HCT116 (cell line): ENCODE data around the gene MRPL11. TPM values are rescaled to one million over a fixed set of nuclear protein-coding genes. Genes with fewer than 3 reads are reported as not detected.

ENCODE experiments used
- ATAC-seq: fragments of 200-7000 bp; cut with Tn5 transposase; 2 replicates; pipeline ENCODE4 v1.9.1; 2020; ENCODE audit warnings: mild to moderate bottlenecking, moderate library complexity
- BruUV-seq: library from RNA; stranded (reverse); fragments of 400-500 nt; replicated peaks from 2 replicates; lab custom pipeline; 2021; lab: Mats Ljungman, UMichigan
- CTCF ChIA-PET: fragments of 300-600 bp; sonication (Branson Sonifier 250); formaldehyde crosslinking; loops from one replicate; lab custom pipeline; 2021; ENCODE audit warnings: antibody characterized with exemption; lab: Charles Lee
- POLR2A ChIA-PET: fragments of 300-600, 350-600 bp; sonication (Branson Sonifier 250); formaldehyde crosslinking; loops from one replicate; lab custom pipeline; 2021; ENCODE audit warnings: antibody characterized with exemption; lab: Charles Lee
- RAD21 ChIA-PET, 2 experiments: fragments of 300-600 bp; sonication (Branson Sonifier 250); formaldehyde crosslinking; loops; one replicate each; lab custom pipeline; 2023; ENCODE audit warnings: low total read pairs in 2 of 2; ENCODE audit not compliant: uncharacterized antibody in 2 of 2, unreplicated experiment in 2 of 2, low non-redundant PET in 1 of 2; lab: Charles Lee
- DNase-seq: peaks from one replicate; pipeline ENCODE4 v3.0.0-alpha.2; 2010; ENCODE audit warnings: low read depth, low spot score
- H2AFZ ChIP-seq: fragments of 200-600 bp; shearing (Covaris generic), sonication (generic); 2 replicates; pipeline ENCODE4 v1.6.1; 2017; ENCODE audit warnings: low read depth, mixed run types, mixed read lengths, antibody characterized with exemption, low read length; ENCODE audit not compliant: poor library complexity, severe bottlenecking
- H3K27ac ChIP-seq: 2 replicates; pipeline ENCODE4 v1.5.1; 2012; ENCODE audit warnings: low read depth, low read length
- H3K27me3 ChIP-seq: fragments of 200-600 bp; sonication (generic); 2 replicates; pipeline ENCODE4 v1.6.1; 2016; ENCODE audit warnings: mixed run types, low read length, mixed read lengths; ENCODE audit not compliant: insufficient read depth
- H3K36me3 ChIP-seq, 2 experiments: fragments of 200-500 bp in 1 of 2; fragments of 200-600 bp in 1 of 2; sonication (Bioruptor generic) in 1 of 2; sonication (generic) in 1 of 2; 2 replicates each; pipeline versions ENCODE4 v1.5.1 to v1.6.1; 2014 to 2016; ENCODE audit warnings: low read length in 2 of 2, inconsistent platforms in 1 of 2, mixed read lengths in 1 of 2, mixed run types in 1 of 2; ENCODE audit not compliant: insufficient read depth in 2 of 2, control insufficient read depth in 1 of 2
- H3K4me1 ChIP-seq, 2 experiments: fragments of 200-600 bp in 1 of 2; sonication (generic) in 1 of 2; 2 replicates each; pipeline versions ENCODE4 v1.5.1 to v1.6.1; 2012 to 2017; ENCODE audit warnings: low read length in 2 of 2, inconsistent platforms in 1 of 2, mild to moderate bottlenecking in 1 of 2, mixed read lengths in 1 of 2, mixed run types in 1 of 2, moderate library complexity in 1 of 2; ENCODE audit not compliant: insufficient read depth in 2 of 2, control insufficient read depth in 1 of 2
- H3K4me2 ChIP-seq: fragments of 200-600 bp; sonication (generic); 2 replicates; pipeline ENCODE4 v1.6.1; 2017; ENCODE audit warnings: mixed run types, low read length, mixed read lengths
- H3K4me3 ChIP-seq, 2 experiments: fragments of 200-600 bp in 1 of 2; sonication (generic) in 1 of 2; replicated peaks in 1 of 2; 2 replicates each; pipeline ENCODE4 v1.5.1; 2011 to 2016; ENCODE audit warnings: low read length in 2 of 2, control low read depth in 1 of 2, low read depth in 1 of 2, mild to moderate bottlenecking in 1 of 2, mixed read lengths in 1 of 2, mixed run types in 1 of 2
- H3K79me2 ChIP-seq: fragments of 200-600 bp; sonication (generic); 2 replicates; pipeline ENCODE4 v1.6.1; 2017; ENCODE audit warnings: mild to moderate bottlenecking, mixed run types, low read length, moderate library complexity, mixed read lengths; ENCODE audit not compliant: insufficient read depth
- H3K9ac ChIP-seq: fragments of 200-600 bp; sonication (generic); 2 replicates; pipeline ENCODE4 v1.6.1; 2016; ENCODE audit warnings: low read length, mixed read lengths
- H3K9me2 ChIP-seq: fragments of 200-600 bp; sonication (generic), shearing (Covaris generic); 2 replicates; pipeline ENCODE4 v1.6.1; 2017; ENCODE audit warnings: mixed run types, mild to moderate bottlenecking, moderate library complexity; ENCODE audit not compliant: insufficient read depth
- H3K9me3 ChIP-seq, 2 experiments: fragments of 200-500 bp in 1 of 2; fragments of 200-600 bp in 1 of 2; sonication (Bioruptor generic) in 1 of 2; sonication (generic) in 1 of 2; 2 replicates each; pipeline ENCODE4 v1.6.1; 2014 to 2017; ENCODE audit warnings: low read length in 2 of 2, mixed read lengths in 2 of 2, inconsistent platforms in 1 of 2, low read depth in 1 of 2, mild to moderate bottlenecking in 1 of 2, mixed run types in 1 of 2, moderate library complexity in 1 of 2; ENCODE audit not compliant: control insufficient read depth in 1 of 2, insufficient read depth in 1 of 2
- H4K20me1 ChIP-seq: fragments of 200-600 bp; sonication (generic), shearing (Covaris generic); 2 replicates; pipeline ENCODE4 v1.6.1; 2017; ENCODE audit warnings: mixed run types, mild to moderate bottlenecking, moderate library complexity; ENCODE audit not compliant: insufficient read depth
- ATF3 ChIP-seq: IDR thresholded peaks from 2 replicates; pipeline ENCODE4 v1.6.1; 2012
- CBX3 ChIP-seq: IDR thresholded peaks from 2 replicates; pipeline ENCODE4 v1.6.1; 2012; ENCODE audit warnings: low read depth
- CTCF ChIP-seq, 3 experiments: fragments of 200-600 bp in 1 of 3; sonication (generic) in 1 of 3; IDR thresholded peaks in 2 of 3; conservative IDR thresholded peaks in 1 of 3; 2 replicates each; pipeline ENCODE4 v1.5.1; 2012 to 2017; ENCODE audit warnings: low read depth in 2 of 3, low read length in 2 of 3, antibody characterized with exemption in 1 of 3, borderline replicate concordance in 1 of 3, control low read depth in 1 of 3, mild to moderate bottlenecking in 1 of 3, mixed read lengths in 1 of 3, mixed run types in 1 of 3, moderate library complexity in 1 of 3; ENCODE audit not compliant: insufficient read depth in 1 of 3
- EGR1 ChIP-seq: IDR thresholded peaks from 2 replicates; pipeline ENCODE4 v1.6.1; 2012; ENCODE audit warnings: low read depth
- ELF1 ChIP-seq: IDR thresholded peaks from 2 replicates; pipeline ENCODE4 v1.6.1; 2012; ENCODE audit warnings: low read depth, borderline replicate concordance
- EZH2phosphoT487 ChIP-seq: fragments of 200-600 bp; IDR thresholded peaks from 2 replicates; pipeline ENCODE4 v1.6.1; 2018; ENCODE audit warnings: antibody characterized with exemption, borderline replicate concordance
- POLR2A ChIP-seq: IDR thresholded peaks from 2 replicates; pipeline ENCODE4 v1.7.0; 2011; ENCODE audit warnings: borderline replicate concordance; ENCODE audit not compliant: insufficient read depth, insufficient read length; ENCODE audit errors: extremely low read depth
- POLR2AphosphoS5 ChIP-seq: IDR thresholded peaks from 2 replicates; pipeline ENCODE4 v1.6.1; 2011; ENCODE audit warnings: mild to moderate bottlenecking, low read depth, low read length, moderate library complexity
- RAD21 ChIP-seq: IDR thresholded peaks from 2 replicates; pipeline ENCODE4 v1.6.1; 2012; ENCODE audit warnings: low read depth, mild to moderate bottlenecking
- SIN3A ChIP-seq: IDR thresholded peaks from 2 replicates; pipeline ENCODE4 v1.6.1; 2012; ENCODE audit warnings: low read depth
- SP1 ChIP-seq: IDR thresholded peaks from 2 replicates; pipeline ENCODE4 v1.6.1; 2012; ENCODE audit warnings: low read depth
- SRF ChIP-seq: IDR thresholded peaks from 2 replicates; pipeline ENCODE4 v1.6.1; 2012; ENCODE audit warnings: low read depth
- ZNF274 ChIP-seq: fragments of 200-500 bp; sonication (Bioruptor generic); IDR thresholded peaks from 2 replicates; pipeline ENCODE4 v1.6.1; 2014; ENCODE audit warnings: mild to moderate bottlenecking, low read depth, low read length, inconsistent platforms
- intact Hi-C: fragments of 100-400 bp; cut with micrococcal nuclease; formaldehyde crosslinking; loops from 2 replicates; pipeline ENCODE4 v1.10.0; 2022
- total RNA-seq: library from RNA; stranded (reverse); gene quantifications from one replicate; pipeline ENCODE4 v1.2.1, GENCODE V29; 2021; ENCODE audit not compliant: unreplicated experiment
- TF ChIP-seq, protein P1 (sequence below): IDR thresholded peaks from 2 replicates; pipeline ENCODE4 v1.6.1; 2012; ENCODE audit warnings: low read depth

The MRPL11 gene
- total RNA-seq, 1 experiment from 2014 or later, result 126 TPM

- CTCF ChIA-PET, result interaction anchor here (1.4 kb wide), 1 partner anchor 108 kb away, joined by 3 read pairs; no protein-coding TSS in a partner anchor
- RAD21 ChIA-PET, result no interaction called here
- no peak overlapping the region for H3K4me3 ChIP-seq
- no peaks in the 10 kb centered on the region for H3K36me3 ChIP-seq
- no peak overlapping the region for H3K27ac ChIP-seq
- H3K9me2 ChIP-seq, result no peaks in the 10 kb centered on the region
- peaks cover 43% of the 10 kb centered on the region for H3K27me3 ChIP-seq
- no peak for DNase-seq
- no TSS peak for BruUV-seq
- no peak overlapping the region for H2AFZ ChIP-seq
- no peak for ATAC-seq
- TF ChIP-seq ZNF274 (no peak), ELF1 (no peak), CBX3 (no peak), POLR2A (no peak), ATF3 (no peak), SP1 (no peak), EZH2phosphoT487 (no peak), POLR2AphosphoS5 (no peak), SRF (no peak), EGR1 (no peak), SIN3A (no peak), RAD21 (no peak), CTCF (IDR thresholded peaks at IDR 0.05 in 2 of 3, conservative IDR thresholded peaks at IDR 0.05 in 1 of 3; ENCODE audit: borderline replicate concordance in 1 of 3, insufficient read depth in 1 of 3, low read depth in 2 of 3, low read length in 2 of 3) (no peak)
- TF ChIP-seq, protein P1, sequence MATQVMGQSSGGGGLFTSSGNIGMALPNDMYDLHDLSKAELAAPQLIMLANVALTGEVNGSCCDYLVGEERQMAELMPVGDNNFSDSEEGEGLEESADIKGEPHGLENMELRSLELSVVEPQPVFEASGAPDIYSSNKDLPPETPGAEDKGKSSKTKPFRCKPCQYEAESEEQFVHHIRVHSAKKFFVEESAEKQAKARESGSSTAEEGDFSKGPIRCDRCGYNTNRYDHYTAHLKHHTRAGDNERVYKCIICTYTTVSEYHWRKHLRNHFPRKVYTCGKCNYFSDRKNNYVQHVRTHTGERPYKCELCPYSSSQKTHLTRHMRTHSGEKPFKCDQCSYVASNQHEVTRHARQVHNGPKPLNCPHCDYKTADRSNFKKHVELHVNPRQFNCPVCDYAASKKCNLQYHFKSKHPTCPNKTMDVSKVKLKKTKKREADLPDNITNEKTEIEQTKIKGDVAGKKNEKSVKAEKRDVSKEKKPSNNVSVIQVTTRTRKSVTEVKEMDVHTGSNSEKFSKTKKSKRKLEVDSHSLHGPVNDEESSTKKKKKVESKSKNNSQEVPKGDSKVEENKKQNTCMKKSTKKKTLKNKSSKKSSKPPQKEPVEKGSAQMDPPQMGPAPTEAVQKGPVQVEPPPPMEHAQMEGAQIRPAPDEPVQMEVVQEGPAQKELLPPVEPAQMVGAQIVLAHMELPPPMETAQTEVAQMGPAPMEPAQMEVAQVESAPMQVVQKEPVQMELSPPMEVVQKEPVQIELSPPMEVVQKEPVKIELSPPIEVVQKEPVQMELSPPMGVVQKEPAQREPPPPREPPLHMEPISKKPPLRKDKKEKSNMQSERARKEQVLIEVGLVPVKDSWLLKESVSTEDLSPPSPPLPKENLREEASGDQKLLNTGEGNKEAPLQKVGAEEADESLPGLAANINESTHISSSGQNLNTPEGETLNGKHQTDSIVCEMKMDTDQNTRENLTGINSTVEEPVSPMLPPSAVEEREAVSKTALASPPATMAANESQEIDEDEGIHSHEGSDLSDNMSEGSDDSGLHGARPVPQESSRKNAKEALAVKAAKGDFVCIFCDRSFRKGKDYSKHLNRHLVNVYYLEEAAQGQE, result no peak
- no peak overlapping the region for H3K9ac ChIP-seq
- intact Hi-C loops, result no loop called here
- no peaks in the 10 kb centered on the region for H3K79me2 ChIP-seq
- no peak overlapping the region for H3K4me2 ChIP-seq
- peaks cover 12 to 17% of the 10 kb centered on the region in 2 experiments for H3K4me1 ChIP-seq
- H4K20me1 ChIP-seq, result no peaks in the 10 kb centered on the region
- no peaks in the 10 kb centered on the region for H3K9me3 ChIP-seq
- POLR2A ChIA-PET, result no interaction called here
Observed at GRCh38 chr11:66419825-66420224, 18.8 kb downstream of the MRPL11 start.
